Panc1 (cell line): ENCODE results near the gene JPH4. TPM values are rescaled to one million over a fixed set of nuclear protein-coding genes. Genes with fewer than 3 reads are reported as not detected.
"Not testable (repeated sequence)": the region's sequence is repeated elsewhere in the genome, so short reads cannot be mapped to it uniquely, and the experiment has no call there.

Experiments
- ATAC-seq: fragments of 200-7000 bp; cut with Tn5 transposase; 2 replicates; pipeline ENCODE4 v1.9.1; 2020; ENCODE audit warnings: mild to moderate bottlenecking, moderate library complexity
- BruUV-seq: library from RNA; stranded (reverse); fragments of 400-500 nt; replicated peaks from 2 replicates; lab custom pipeline; 2021; lab: Mats Ljungman, UMichigan
- CTCF ChIA-PET: fragments of 300-600 bp; sonication (Branson Sonifier 250); formaldehyde crosslinking; loops from one replicate; lab custom pipeline; 2022; ENCODE audit warnings: antibody characterized with exemption; lab: Charles Lee
- POLR2A ChIA-PET: fragments of 300-600 bp; sonication (Branson Sonifier 250); formaldehyde crosslinking; loops from one replicate; lab custom pipeline; 2022; ENCODE audit warnings: antibody characterized with exemption; lab: Charles Lee
- DNase-seq: peaks from one replicate; pipeline ENCODE4 v3.0.0-alpha.2; 2010; ENCODE audit warnings: low read depth, low spot score
- H3K27ac ChIP-seq: 2 replicates; pipeline ENCODE4 v1.5.1; 2011; ENCODE audit warnings: mild to moderate bottlenecking, low read length, inconsistent platforms
- H3K27me3 ChIP-seq: fragments of 200-500 bp; sonication (Bioruptor generic); 2 replicates; pipeline ENCODE4 v1.6.0; 2014; ENCODE audit warnings: low read length, inconsistent platforms; ENCODE audit not compliant: control insufficient read depth, insufficient read depth
- H3K36me3 ChIP-seq: fragments of 200-500 bp; sonication (Bioruptor generic); 2 replicates; pipeline ENCODE4 v1.5.1; 2014; ENCODE audit warnings: inconsistent platforms, mild to moderate bottlenecking, low read length, moderate library complexity; ENCODE audit not compliant: control insufficient read depth, insufficient read depth
- H3K4me1 ChIP-seq: 2 replicates; pipeline ENCODE4 v1.5.1; 2011; ENCODE audit warnings: inconsistent platforms, mild to moderate bottlenecking, low read length, moderate library complexity; ENCODE audit not compliant: control insufficient read depth, insufficient read depth
- H3K4me3 ChIP-seq, 2 experiments: 2 replicates each; pipeline ENCODE4 v1.5.1; 2011 to 2012; ENCODE audit warnings: low read depth in 2 of 2, low read length in 2 of 2, mild to moderate bottlenecking in 2 of 2, inconsistent platforms in 1 of 2, moderate library complexity in 1 of 2
- H3K9me3 ChIP-seq: fragments of 200-500 bp; sonication (Bioruptor generic); 2 replicates; pipeline ENCODE4 v1.5.1; 2014; ENCODE audit warnings: low read depth, mild to moderate bottlenecking, inconsistent platforms, low read length, moderate library complexity; ENCODE audit not compliant: control insufficient read depth, insufficient read depth
- POLR2AphosphoS5 ChIP-seq: IDR thresholded peaks from 2 replicates; pipeline ENCODE4 v1.6.1; 2012; ENCODE audit warnings: mild to moderate bottlenecking, low read depth, low read length, moderate library complexity
- SIN3A ChIP-seq: IDR thresholded peaks from 2 replicates; pipeline ENCODE4 v1.6.1; 2012; ENCODE audit warnings: low read depth, mild to moderate bottlenecking, low read length, moderate library complexity, borderline replicate concordance; ENCODE audit not compliant: insufficient read depth
- TCF7L2 ChIP-seq: IDR thresholded peaks from 2 replicates; pipeline ENCODE4 v1.6.1; 2011; ENCODE audit warnings: mild to moderate bottlenecking, low read depth, low read length, inconsistent platforms
- in situ Hi-C: cut with HindIII; loops from 2 replicates; pipeline ENCODE4 v1.10.0; 2016; ENCODE audit warnings: low sequenced_read_pairs, low pct_unique_long_range_greater_than_20kb
- intact Hi-C: fragments of 100-400 bp; cut with micrococcal nuclease; formaldehyde crosslinking; loops from one replicate; pipeline ENCODE4 v1.10.0; 2022; ENCODE audit not compliant: unreplicated experiment
- total RNA-seq: library from RNA; stranded (reverse); gene quantifications from one replicate; pipeline ENCODE4 v1.2.1, GENCODE V29; 2021; ENCODE audit not compliant: unreplicated experiment
- TF ChIP-seq, protein P1 (sequence below), 2 experiments: IDR thresholded peaks; 2 replicates each; pipeline ENCODE4 v1.6.1; 2011 to 2012; ENCODE audit warnings: low read depth in 2 of 2, control low read depth in 1 of 2, low read length in 1 of 2, mild to moderate bottlenecking in 1 of 2, moderate library complexity in 1 of 2; ENCODE audit not compliant: insufficient read depth in 1 of 2
- TF ChIP-seq, protein P2 (sequence below): fragments of 450-650 bp; IDR thresholded peaks from 2 replicates; pipeline ENCODE4 v1.5.1; 2017; ENCODE audit warnings: mild to moderate bottlenecking

The JPH4 gene
- total RNA-seq, 1 experiment from 2014 or later: 0.05 TPM

DNA sequence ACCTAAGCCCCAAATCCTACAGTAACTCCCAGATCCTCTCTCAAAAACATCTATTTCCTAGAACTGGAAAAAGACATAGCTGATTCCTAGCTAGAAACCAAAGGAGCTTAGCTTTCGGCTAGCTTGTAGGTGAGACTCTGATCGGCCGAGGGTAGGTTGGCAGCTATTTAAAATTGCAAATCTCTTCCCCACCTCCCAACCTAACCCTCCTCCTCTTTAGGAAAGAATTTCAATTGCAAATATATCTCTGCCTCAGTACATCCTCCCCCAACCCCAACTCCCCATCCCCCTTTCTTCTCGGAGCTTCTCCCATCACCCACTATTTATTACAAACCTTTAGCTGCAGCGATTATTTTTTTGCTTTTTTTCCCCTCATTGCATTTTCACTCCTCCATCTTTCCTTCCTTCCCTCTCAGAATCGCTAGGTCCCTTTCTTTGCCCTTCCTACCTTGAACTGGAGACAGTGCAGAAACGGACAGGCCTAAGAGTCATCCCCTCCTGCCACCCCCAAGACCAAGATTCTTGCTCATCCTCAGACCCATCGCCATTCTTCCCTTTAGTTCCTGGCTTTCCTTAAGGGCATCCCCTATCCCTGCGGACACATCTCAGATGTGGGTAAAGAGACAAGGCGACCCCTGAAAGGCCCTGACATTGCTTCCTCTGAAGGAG, 40.4 kb downstream of the JPH4 start:
- POLR2A ChIA-PET: interaction anchor here (0.7 kb wide), 1 partner anchor 8 kb away, joined by 3 read pairs; no protein-coding TSS in a partner anchor
- DNase-seq (no peak), ATAC-seq (no peak)
- no peaks in the 10 kb centered on the region for H3K27me3 ChIP-seq
- intact Hi-C loops (no loop called here), in situ Hi-C loops (no loop called here)
- CTCF ChIA-PET: interaction anchor here (1.1 kb wide), 1 partner anchor 22 kb away, joined by 3 read pairs; no protein-coding TSS in a partner anchor
- no peaks in the 10 kb centered on the region for H3K9me3 ChIP-seq
- TF ChIP-seq, protein P1, sequence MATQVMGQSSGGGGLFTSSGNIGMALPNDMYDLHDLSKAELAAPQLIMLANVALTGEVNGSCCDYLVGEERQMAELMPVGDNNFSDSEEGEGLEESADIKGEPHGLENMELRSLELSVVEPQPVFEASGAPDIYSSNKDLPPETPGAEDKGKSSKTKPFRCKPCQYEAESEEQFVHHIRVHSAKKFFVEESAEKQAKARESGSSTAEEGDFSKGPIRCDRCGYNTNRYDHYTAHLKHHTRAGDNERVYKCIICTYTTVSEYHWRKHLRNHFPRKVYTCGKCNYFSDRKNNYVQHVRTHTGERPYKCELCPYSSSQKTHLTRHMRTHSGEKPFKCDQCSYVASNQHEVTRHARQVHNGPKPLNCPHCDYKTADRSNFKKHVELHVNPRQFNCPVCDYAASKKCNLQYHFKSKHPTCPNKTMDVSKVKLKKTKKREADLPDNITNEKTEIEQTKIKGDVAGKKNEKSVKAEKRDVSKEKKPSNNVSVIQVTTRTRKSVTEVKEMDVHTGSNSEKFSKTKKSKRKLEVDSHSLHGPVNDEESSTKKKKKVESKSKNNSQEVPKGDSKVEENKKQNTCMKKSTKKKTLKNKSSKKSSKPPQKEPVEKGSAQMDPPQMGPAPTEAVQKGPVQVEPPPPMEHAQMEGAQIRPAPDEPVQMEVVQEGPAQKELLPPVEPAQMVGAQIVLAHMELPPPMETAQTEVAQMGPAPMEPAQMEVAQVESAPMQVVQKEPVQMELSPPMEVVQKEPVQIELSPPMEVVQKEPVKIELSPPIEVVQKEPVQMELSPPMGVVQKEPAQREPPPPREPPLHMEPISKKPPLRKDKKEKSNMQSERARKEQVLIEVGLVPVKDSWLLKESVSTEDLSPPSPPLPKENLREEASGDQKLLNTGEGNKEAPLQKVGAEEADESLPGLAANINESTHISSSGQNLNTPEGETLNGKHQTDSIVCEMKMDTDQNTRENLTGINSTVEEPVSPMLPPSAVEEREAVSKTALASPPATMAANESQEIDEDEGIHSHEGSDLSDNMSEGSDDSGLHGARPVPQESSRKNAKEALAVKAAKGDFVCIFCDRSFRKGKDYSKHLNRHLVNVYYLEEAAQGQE (IDR thresholded peaks at IDR 0.05; ENCODE audit: insufficient read depth in 1 of 2, low read depth in 2 of 2, low read length in 1 of 2): no peak
- TF ChIP-seq SIN3A (no peak), TCF7L2 (no peak), POLR2AphosphoS5 (no peak)
- TF ChIP-seq, protein P2, sequence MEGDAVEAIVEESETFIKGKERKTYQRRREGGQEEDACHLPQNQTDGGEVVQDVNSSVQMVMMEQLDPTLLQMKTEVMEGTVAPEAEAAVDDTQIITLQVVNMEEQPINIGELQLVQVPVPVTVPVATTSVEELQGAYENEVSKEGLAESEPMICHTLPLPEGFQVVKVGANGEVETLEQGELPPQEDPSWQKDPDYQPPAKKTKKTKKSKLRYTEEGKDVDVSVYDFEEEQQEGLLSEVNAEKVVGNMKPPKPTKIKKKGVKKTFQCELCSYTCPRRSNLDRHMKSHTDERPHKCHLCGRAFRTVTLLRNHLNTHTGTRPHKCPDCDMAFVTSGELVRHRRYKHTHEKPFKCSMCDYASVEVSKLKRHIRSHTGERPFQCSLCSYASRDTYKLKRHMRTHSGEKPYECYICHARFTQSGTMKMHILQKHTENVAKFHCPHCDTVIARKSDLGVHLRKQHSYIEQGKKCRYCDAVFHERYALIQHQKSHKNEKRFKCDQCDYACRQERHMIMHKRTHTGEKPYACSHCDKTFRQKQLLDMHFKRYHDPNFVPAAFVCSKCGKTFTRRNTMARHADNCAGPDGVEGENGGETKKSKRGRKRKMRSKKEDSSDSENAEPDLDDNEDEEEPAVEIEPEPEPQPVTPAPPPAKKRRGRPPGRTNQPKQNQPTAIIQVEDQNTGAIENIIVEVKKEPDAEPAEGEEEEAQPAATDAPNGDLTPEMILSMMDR: no peak
- H3K4me3 ChIP-seq: no peak overlapping the region
- no TSS peak for BruUV-seq
- no peak overlapping the region for H3K27ac ChIP-seq
- H3K4me1 ChIP-seq: no peaks in the 10 kb centered on the region
- no peaks in the 10 kb centered on the region for H3K36me3 ChIP-seq

DNA sequence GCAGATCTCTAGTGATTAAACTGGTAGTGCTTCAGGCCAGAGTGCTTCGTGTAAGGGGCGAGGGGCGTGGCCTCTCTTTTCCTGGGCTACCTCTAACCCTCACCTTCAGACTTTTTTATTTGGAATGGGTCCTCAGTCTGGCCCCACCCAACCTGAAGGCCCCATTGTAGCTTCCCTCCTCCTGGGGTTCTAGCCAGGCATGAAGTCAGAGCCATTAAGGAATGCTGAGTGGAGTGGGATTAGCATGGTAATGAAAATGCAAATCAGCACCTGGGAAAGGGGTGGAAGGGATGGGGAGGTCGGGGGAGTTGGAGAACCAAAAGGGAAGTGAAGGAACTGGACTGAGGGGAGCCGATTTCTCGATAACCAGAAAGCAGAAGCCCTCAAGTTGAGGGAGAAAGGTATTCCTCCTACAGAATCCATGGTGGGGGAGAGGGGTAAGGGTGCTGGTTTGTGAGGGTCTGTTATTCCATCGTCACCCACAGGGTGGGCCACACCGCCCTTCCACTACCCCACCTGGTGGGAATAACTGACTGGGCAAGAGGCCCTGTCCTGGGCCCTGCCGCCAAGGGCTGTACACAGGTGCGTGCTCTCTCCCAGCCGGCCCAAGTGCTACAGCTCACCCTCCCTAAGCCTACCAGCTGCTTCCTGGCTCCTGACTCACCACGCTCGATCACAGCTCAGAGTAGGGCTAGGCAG, 41.1 kb downstream of the JPH4 start:
- no TSS peak for BruUV-seq
- ATAC-seq: no peak
- TF ChIP-seq POLR2AphosphoS5: no peak
- TF ChIP-seq, protein P1 (IDR thresholded peaks at IDR 0.05; ENCODE audit: insufficient read depth in 1 of 2, low read depth in 2 of 2, low read length in 1 of 2): no peak
- TF ChIP-seq SIN3A: no peak
- Histone ChIP-seq H3K9me3 (no peaks in the 10 kb centered on the region), H3K4me3 (no peak overlapping the region), H3K27me3 (no peaks in the 10 kb centered on the region), H3K4me1 (no peaks in the 10 kb centered on the region), H3K27ac (no peak overlapping the region), H3K36me3 (no peaks in the 10 kb centered on the region)
- no peak for DNase-seq
- ChIA-PET POLR2A (interaction anchor here (0.6 to 0.7 kb wide), 2 partner anchors 9 to 17 kb away, joined by 3 to 6 read pairs; no protein-coding TSS in a partner anchor), CTCF (interaction anchor here (1.1 kb wide), 1 partner anchor 22 kb away, joined by 3 read pairs; no protein-coding TSS in a partner anchor)
- intact Hi-C loops: no loop called here
- in situ Hi-C loops: no loop called here

DNA sequence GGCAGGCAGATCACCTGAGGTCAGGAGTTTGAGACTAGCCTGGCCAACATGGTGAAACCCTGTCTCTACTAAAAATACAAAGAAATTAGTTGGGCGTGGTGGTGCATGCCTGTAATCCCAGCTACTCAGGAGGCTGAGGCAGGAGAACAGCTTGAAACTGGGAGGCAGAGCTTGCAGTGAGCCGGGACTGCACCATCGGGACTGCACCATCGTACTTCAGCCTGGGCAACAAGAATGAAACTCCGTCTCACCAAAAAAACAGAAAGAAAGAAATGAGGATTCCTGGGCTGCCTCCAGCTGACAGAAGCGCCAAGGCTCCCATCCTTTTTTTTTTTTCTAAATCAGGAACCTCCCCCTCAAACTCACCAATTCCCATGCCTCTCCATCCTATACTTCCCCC, 41.7 kb downstream of the JPH4 start:
- H3K36me3 ChIP-seq, in situ Hi-C loops, H3K27ac ChIP-seq, H3K9me3 ChIP-seq, H3K4me3 ChIP-seq, DNase-seq, CTCF ChIA-PET, ATAC-seq, H3K4me1 ChIP-seq, H3K27me3 ChIP-seq, BruUV-seq, intact Hi-C loops: not testable (repeated sequence)
- POLR2A ChIA-PET: interaction anchor here (0.6 kb wide), 1 partner anchor 17 kb away, joined by 6 read pairs; no protein-coding TSS in a partner anchor
